ENCODE data around the gene VAMP8. TPM values are rescaled to one million over a fixed set of nuclear protein-coding genes. Genes with fewer than 3 reads are reported as not detected.

Gene VAMP8
- total and polyA plus RNA-seq, 10 of the 15 experiments (the other 5 are each of a cell fraction or from before 2014, with no cell fraction given) = 93.6 to 744 (median 217) TPM

DNA sequence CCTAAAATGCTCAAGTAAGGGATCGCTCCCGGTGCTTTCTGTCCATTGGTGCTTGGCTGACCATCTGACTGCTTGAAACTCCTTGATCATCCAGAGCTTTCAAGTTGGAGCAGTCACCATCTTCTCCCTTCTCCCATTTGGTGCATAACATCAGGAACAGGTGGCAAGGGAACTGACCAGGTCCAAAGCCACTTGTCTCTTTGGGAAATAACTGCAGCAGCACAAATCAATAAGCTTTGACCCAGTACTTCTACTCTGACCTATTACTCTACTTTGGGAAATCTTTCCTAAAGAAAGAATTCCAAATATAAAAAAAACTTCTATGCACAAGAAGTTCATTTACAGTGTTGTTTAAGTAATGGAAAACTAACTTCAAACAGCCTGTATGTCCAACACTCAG is 49.0 kb upstream of the VAMP8 start:
- WGBS (ENCODE audit: insufficient coverage, insufficient replicate concordance, low lambda C conversion rate, missing lambda C conversion rate) = 67% methylated on average over 2 of the region's 2 CpGs
- no peak overlapping the region for H3K4me2 ChIP-seq (ENCODE audit: control insufficient read depth, insufficient read depth)
- POLR2A ChIA-PET = no interaction called here
- H3K9me3 ChIP-seq (replicated peaks; ENCODE audit: control insufficient read depth, insufficient read depth, low read length) = no peaks in the 10 kb centered on the region
- DNase-seq (ENCODE audit: low read depth, low spot score) = no peak
- no peak overlapping the region for H2AFZ ChIP-seq (ENCODE audit: control insufficient read depth, low read depth, low read length)
- CTCF ChIA-PET = interaction anchor here (1.1 kb wide), 1 partner anchor 109 kb away, joined by 3 read pairs; no protein-coding TSS in a partner anchor
- H3K4me3 ChIP-seq = no peak overlapping the region
- RAD21 ChIA-PET (ENCODE audit: unreplicated experiment) = no interaction called here
- no peak for FAIRE-seq
- H3K27ac ChIP-seq (ENCODE audit: control insufficient read depth, insufficient read depth) = no peak overlapping the region
- BruUV-seq (replicated peaks) = no TSS peak
- SMC1A ChIA-PET (ENCODE audit: uncharacterized antibody, unreplicated experiment) = interaction anchor here (1.1 to 1.2 kb wide), 2 partner anchors 12 to 73 kb away, joined by 3 read pairs; no protein-coding TSS in a partner anchor
- H4K20me1 ChIP-seq (ENCODE audit: control insufficient read depth, insufficient read depth) = no peaks in the 10 kb centered on the region
- intact Hi-C loops (cut with micrococcal nuclease; ENCODE audit: unreplicated experiment) = no loop called here
- in situ Hi-C loops (cut with MboI) = no loop called here
- H3K9ac ChIP-seq (ENCODE audit: control insufficient read depth, insufficient read depth, low read length) = no peak overlapping the region
- H3K36me3 ChIP-seq (ENCODE audit: control insufficient read depth in 2 of 2, insufficient read depth in 2 of 2, low read length in 1 of 2) = no peaks in the 10 kb centered on the region
- ATAC-seq = no peak
- H3K4me1 ChIP-seq (ENCODE audit: control insufficient read depth, insufficient read depth, low read length) = no peaks in the 10 kb centered on the region; the same call in 1 of the 2 replicates
- no peaks in the 10 kb centered on the region; a peak in 1 of 4 replicates for H3K27me3 ChIP-seq (replicated peaks in 1 of 2; ENCODE audit: control insufficient read depth in 2 of 2, insufficient read depth in 2 of 2, low read length in 1 of 2)
- H3K79me2 ChIP-seq (ENCODE audit: control insufficient read depth, insufficient read depth, low read length) = no peaks in the 10 kb centered on the region
- no peak for TF ChIP-seq FOXK2 (IDR thresholded peaks at IDR 0.05)
- TF ChIP-seq HDAC2 (IDR thresholded peaks at IDR 0.05) = no peak
- TF ChIP-seq NR2F1 (conservative IDR thresholded peaks at IDR 0.05) = no peak
- TF ChIP-seq, protein P1, sequence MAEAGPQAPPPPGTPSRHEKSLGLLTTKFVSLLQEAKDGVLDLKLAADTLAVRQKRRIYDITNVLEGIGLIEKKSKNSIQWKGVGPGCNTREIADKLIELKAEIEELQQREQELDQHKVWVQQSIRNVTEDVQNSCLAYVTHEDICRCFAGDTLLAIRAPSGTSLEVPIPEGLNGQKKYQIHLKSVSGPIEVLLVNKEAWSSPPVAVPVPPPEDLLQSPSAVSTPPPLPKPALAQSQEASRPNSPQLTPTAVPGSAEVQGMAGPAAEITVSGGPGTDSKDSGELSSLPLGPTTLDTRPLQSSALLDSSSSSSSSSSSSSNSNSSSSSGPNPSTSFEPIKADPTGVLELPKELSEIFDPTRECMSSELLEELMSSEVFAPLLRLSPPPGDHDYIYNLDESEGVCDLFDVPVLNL (IDR thresholded peaks at IDR 0.05; ENCODE audit: low read depth, low read length) = no peak
- no peak for TF ChIP-seq HDGF (IDR thresholded peaks at IDR 0.05)
- no peak for TF ChIP-seq POLR2AphosphoS2 (IDR thresholded peaks at IDR 0.05; ENCODE audit: low read depth, low read length)
- no peak for TF ChIP-seq CHD1 (IDR thresholded peaks at IDR 0.05; ENCODE audit: low read depth, low read length)
- TF ChIP-seq SMAD5 (IDR thresholded peaks at IDR 0.05; ENCODE audit: low read depth) = no peak
- no peak for TF ChIP-seq ZNF207 (IDR thresholded peaks at IDR 0.05; ENCODE audit: borderline replicate concordance)
- no peak for TF ChIP-seq GABPA (IDR thresholded peaks at IDR 0.05; ENCODE audit: low read depth)
- no peak for TF ChIP-seq SREBF1 (IDR thresholded peaks at IDR 0.05; ENCODE audit: low read length)
- TF ChIP-seq SUPT20H (IDR thresholded peaks at IDR 0.05; ENCODE audit: borderline replicate concordance, control insufficient read depth, low read depth, low read length) = no peak
- TF ChIP-seq, protein P2, sequence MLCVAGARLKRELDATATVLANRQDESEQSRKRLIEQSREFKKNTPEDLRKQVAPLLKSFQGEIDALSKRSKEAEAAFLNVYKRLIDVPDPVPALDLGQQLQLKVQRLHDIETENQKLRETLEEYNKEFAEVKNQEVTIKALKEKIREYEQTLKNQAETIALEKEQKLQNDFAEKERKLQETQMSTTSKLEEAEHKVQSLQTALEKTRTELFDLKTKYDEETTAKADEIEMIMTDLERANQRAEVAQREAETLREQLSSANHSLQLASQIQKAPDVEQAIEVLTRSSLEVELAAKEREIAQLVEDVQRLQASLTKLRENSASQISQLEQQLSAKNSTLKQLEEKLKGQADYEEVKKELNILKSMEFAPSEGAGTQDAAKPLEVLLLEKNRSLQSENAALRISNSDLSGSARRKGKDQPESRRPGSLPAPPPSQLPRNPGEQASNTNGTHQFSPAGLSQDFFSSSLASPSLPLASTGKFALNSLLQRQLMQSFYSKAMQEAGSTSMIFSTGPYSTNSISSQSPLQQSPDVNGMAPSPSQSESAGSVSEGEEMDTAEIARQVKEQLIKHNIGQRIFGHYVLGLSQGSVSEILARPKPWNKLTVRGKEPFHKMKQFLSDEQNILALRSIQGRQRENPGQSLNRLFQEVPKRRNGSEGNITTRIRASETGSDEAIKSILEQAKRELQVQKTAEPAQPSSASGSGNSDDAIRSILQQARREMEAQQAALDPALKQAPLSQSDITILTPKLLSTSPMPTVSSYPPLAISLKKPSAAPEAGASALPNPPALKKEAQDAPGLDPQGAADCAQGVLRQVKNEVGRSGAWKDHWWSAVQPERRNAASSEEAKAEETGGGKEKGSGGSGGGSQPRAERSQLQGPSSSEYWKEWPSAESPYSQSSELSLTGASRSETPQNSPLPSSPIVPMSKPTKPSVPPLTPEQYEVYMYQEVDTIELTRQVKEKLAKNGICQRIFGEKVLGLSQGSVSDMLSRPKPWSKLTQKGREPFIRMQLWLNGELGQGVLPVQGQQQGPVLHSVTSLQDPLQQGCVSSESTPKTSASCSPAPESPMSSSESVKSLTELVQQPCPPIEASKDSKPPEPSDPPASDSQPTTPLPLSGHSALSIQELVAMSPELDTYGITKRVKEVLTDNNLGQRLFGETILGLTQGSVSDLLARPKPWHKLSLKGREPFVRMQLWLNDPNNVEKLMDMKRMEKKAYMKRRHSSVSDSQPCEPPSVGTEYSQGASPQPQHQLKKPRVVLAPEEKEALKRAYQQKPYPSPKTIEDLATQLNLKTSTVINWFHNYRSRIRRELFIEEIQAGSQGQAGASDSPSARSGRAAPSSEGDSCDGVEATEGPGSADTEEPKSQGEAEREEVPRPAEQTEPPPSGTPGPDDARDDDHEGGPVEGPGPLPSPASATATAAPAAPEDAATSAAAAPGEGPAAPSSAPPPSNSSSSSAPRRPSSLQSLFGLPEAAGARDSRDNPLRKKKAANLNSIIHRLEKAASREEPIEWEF (IDR thresholded peaks at IDR 0.05; ENCODE audit: insufficient replicate concordance, low read depth, low read length) = no peak
- TF ChIP-seq KAT2A (conservative IDR thresholded peaks at IDR 0.05; ENCODE audit: control insufficient read depth, low read depth, low read length) = no peak
- TF ChIP-seq, protein P3, sequence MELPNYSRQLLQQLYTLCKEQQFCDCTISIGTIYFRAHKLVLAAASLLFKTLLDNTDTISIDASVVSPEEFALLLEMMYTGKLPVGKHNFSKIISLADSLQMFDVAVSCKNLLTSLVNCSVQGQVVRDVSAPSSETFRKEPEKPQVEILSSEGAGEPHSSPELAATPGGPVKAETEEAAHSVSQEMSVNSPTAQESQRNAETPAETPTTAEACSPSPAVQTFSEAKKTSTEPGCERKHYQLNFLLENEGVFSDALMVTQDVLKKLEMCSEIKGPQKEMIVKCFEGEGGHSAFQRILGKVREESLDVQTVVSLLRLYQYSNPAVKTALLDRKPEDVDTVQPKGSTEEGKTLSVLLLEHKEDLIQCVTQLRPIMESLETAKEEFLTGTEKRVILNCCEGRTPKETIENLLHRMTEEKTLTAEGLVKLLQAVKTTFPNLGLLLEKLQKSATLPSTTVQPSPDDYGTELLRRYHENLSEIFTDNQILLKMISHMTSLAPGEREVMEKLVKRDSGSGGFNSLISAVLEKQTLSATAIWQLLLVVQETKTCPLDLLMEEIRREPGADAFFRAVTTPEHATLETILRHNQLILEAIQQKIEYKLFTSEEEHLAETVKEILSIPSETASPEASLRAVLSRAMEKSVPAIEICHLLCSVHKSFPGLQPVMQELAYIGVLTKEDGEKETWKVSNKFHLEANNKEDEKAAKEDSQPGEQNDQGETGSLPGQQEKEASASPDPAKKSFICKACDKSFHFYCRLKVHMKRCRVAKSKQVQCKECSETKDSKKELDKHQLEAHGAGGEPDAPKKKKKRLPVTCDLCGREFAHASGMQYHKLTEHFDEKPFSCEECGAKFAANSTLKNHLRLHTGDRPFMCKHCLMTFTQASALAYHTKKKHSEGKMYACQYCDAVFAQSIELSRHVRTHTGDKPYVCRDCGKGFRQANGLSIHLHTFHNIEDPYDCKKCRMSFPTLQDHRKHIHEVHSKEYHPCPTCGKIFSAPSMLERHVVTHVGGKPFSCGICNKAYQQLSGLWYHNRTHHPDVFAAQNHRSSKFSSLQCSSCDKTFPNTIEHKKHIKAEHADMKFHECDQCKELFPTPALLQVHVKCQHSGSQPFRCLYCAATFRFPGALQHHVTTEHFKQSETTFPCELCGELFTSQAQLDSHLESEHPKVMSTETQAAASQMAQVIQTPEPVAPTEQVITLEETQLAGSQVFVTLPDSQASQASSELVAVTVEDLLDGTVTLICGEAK (IDR thresholded peaks at IDR 0.05; ENCODE audit: borderline replicate concordance) = no peak
- TF ChIP-seq IKZF1 (conservative IDR thresholded peaks at IDR 0.05) = no peak

All from GM12878 (cell line).